Heart right ventricle (tissue), 16 donors: ENCODE data around the gene IL11RA. TPM values are rescaled to one million over a fixed set of nuclear protein-coding genes. Genes with fewer than 3 reads are reported as not detected.

Experiments used
- ATAC-seq, 8 donors: fragments of 200-7000 bp; cut with Tn5 transposase; one replicate each; pipeline ENCODE4 v1.9.1; 2020; ENCODE audit warnings: mild to moderate bottlenecking in 8 of 8, moderate library complexity in 8 of 8, moderate number of reproducible peaks in 1 of 8
- DNase-seq, 2 donors: peaks; one replicate each; pipeline ENCODE4 v3.0.0-alpha.2; 2020
- H3K27ac ChIP-seq, 10 donors: fragments of 200-600 bp; sonication (generic) in 2 of 10; one replicate each; pipeline versions ENCODE4 v1.5.0 to v1.8.0; 2020 to 2022; ENCODE audit warnings: mild to moderate bottlenecking in 3 of 10
- H3K27me3 ChIP-seq, 7 donors: fragments of 200-600 bp; one replicate each; pipeline ENCODE4 v1.8.0; 2021 to 2022; ENCODE audit warnings: mild to moderate bottlenecking in 2 of 7
- H3K36me3 ChIP-seq, 9 donors: fragments of 200-600 bp; sonication (generic) in 1 of 9; one replicate each; pipeline versions ENCODE4 v1.5.0 to v1.8.0; 2020 to 2022; ENCODE audit warnings: mild to moderate bottlenecking in 2 of 9
- H3K4me1 ChIP-seq, 9 donors: fragments of 200-600 bp; sonication (generic) in 1 of 9; one replicate each; pipeline versions ENCODE4 v1.5.0 to v1.8.0; 2020 to 2022; ENCODE audit warnings: mild to moderate bottlenecking in 4 of 9
- H3K4me3 ChIP-seq, 10 donors: fragments of 200-600 bp; sonication (generic) in 2 of 10; one replicate each; pipeline versions ENCODE4 v1.5.0 to v1.8.0; 2020 to 2022; ENCODE audit warnings: mild to moderate bottlenecking in 7 of 10, moderate library complexity in 2 of 10
- H3K9me3 ChIP-seq, 11 donors: fragments of 200-600 bp in 10 of 11; sonication (generic) in 2 of 11; one replicate each; pipeline versions ENCODE4 v1.5.0 to v1.8.0; 2013 to 2022; ENCODE audit warnings: mild to moderate bottlenecking in 2 of 11, control low read depth in 1 of 11, moderate library complexity in 1 of 11
- CTCF ChIP-seq, 9 donors: fragments of 200-600 bp; sonication (generic) in 2 of 9; IDR thresholded peaks; one replicate each; pipeline versions ENCODE4 v1.5.0 to v1.8.0; 2021 to 2022; ENCODE audit warnings: antibody characterized with exemption in 9 of 9, mild to moderate bottlenecking in 5 of 9, moderate library complexity in 1 of 9
- WGBS, 2 donors: extraction: QIAGEN DNeasy Blood & Tissue Kit; methylation state at CpG; one replicate each; pipeline ENCODE4 v1.1.7; 2013; ENCODE audit warnings: inconsistent platforms in 1 of 2; 5-methylcytosine and 5-hydroxymethylcytosine counted together
- intact Hi-C, 10 donors: fragments of 100-400 bp; cut with DNase I; formaldehyde crosslinking; loops; one replicate each; pipeline versions ENCODE4 v1.11.1 to v1.14.2; 2022
- polyA plus RNA-seq, 2 donors: library from polyadenylated mRNA; stranded (reverse); fragments of 200-250 nt; gene quantifications; one replicate each; pipeline ENCODE4 v1.2.3, GENCODE V29; 2013
- total RNA-seq, 10 donors: library from RNA; stranded (reverse); fragmentation: NEBNext Ultra II Directional in 3 of 10; extraction: Animal tissue kit (Norgen Biotek cat#: 25700) in 3 of 10; gene quantifications; one replicate each; pipeline versions ENCODE4 v1.2.1 to v1.2.4, GENCODE V29; 2021 to 2023
- donor health status: Arrhythmogenic right ventricular cardiomyopathy.
- donor health status: ischemic (EF 13 %, LVEDD 7.1; RV severe dilation, severe dysfunction).
- donor health status: healthy with polysubstance abuse.
- donor health status: DM: no; HTN: yes; CAD: no.
- donor health status: DM: no; HTN: no; CAD: no.
- donor health status: ischemic (EF 25% LVEDD 6.9; RV normal size, moderate dysfunction).
- donor health status: ischemic (EF 25% LVEDD 5.7; RV mildly dilated, moderate dysfunction).
- donor health status: healthy.
- donor health status: DM: yes; HTN: yes; CAD: no.
- donor health status: Ischemic cardiomyopathy.
- donor health status: ischemic (EF 35%, LVEDD 5.7; RV mildly dilated, moderate dysfunction).
- donor health status: nonischemic (EF 11% LVEDD 7.7; RV severe dilation, severe dysfunction).
- donor health status: DM: yes; HTN: yes; CAD: no.
- donor health status: PGD.
- donor health status: ischemic (EF 29% LVEDD 5.4; RV normal size, mild dysfunction).
- donor health status: nonischemic (EF 23%, LVEDD 6.1; RV moderate dilation, normal function).

IL11RA gene
- total and polyA plus RNA-seq, 12 donors = 26.9 to 53.7 (median 47.9) TPM

- ATAC-seq (no peak), DNase-seq (no peak)
- Histone ChIP-seq H3K9me3 (no peaks in the 10 kb centered on the region), H3K4me1 (peaks cover 0 to 43% (median 0%) of the 10 kb centered on the region in 9 donors), H3K4me3 (no peak overlapping the region), H3K27me3 (no peaks in the 10 kb centered on the region), H3K36me3 (no peaks in the 10 kb centered on the region), H3K27ac (no peak overlapping the region)
- no peak for TF ChIP-seq CTCF (IDR thresholded peaks at IDR 0.05)
- WGBS, 2 donors = 71 to 88% methylated on average over 4 of the region's 4 CpGs
- intact Hi-C loops = no loop called here
These were observed 37.1 kb downstream of the IL11RA start for GRCh38 chr9:34689116-34689470.

GRCh38 chr9:34689512-34689911 lies 37.5 kb downstream of the IL11RA start:
- Histone ChIP-seq H3K4me3 (no peak overlapping the region), H3K9me3 (no peaks in the 10 kb centered on the region), H3K27ac (no peak overlapping the region), H3K36me3 (no peaks in the 10 kb centered on the region), H3K27me3 (no peaks in the 10 kb centered on the region), H3K4me1 (peaks cover 0 to 43% (median 0%) of the 10 kb centered on the region in 9 donors)
- TF ChIP-seq CTCF (IDR thresholded peaks at IDR 0.05) = no peak
- DNase-seq = no peak
- ATAC-seq = no peak
- WGBS, 2 donors = 91 to 93% methylated on average over 8 of the region's 8 CpGs
- intact Hi-C loops = no loop called here

- H3K4me3 ChIP-seq = no peak within 1 kb of the TSS
- peak in 1 of 8 donors; percentile 25 for ATAC-seq
- intact Hi-C loops = no loop called here
- whole genome bisulfite sequencing, 2 donors = 71% methylated on average over 6 of the region's 6 CpGs
- no peak for DNase-seq
- no peak for TF ChIP-seq CTCF (IDR thresholded peaks at IDR 0.05)
- no peaks in the 10 kb centered on the region for H3K9me3 ChIP-seq
- no peak within 1 kb of the TSS for H3K27ac ChIP-seq
- H3K27me3 ChIP-seq = no peaks in the 10 kb centered on the region
- H3K36me3 ChIP-seq = no peaks in the 10 kb centered on the region
- peaks cover 0 to 34% (median 0%) of the 10 kb centered on the region in 9 donors for H3K4me1 ChIP-seq
These were observed 39.3 kb downstream of the IL11RA start, which contains the start of gene CCL19 for GRCh38 chr9:34690983-34691935. Gene CCL19 (minus strand): TSS chr9:34691276. CDS start chr9:34691139, 137 bp downstream.

- no peaks in the 10 kb centered on the region for H3K9me3 ChIP-seq
- no peak overlapping the region for H3K27ac ChIP-seq
- no peaks in the 10 kb centered on the region for H3K27me3 ChIP-seq
- no peak for DNase-seq
- no peak overlapping the region for H3K4me3 ChIP-seq
- TF ChIP-seq CTCF (IDR thresholded peaks at IDR 0.05) = no peak
- intact Hi-C loops = no loop called here
- no peak for ATAC-seq
- no peaks in the 10 kb centered on the region for H3K36me3 ChIP-seq
- 83 to 92% methylated on average over 5 of the region's 5 CpGs for WGBS, 2 donors
- peaks cover 0 to 28% (median 0%) of the 10 kb centered on the region in 9 donors for H3K4me1 ChIP-seq
These were observed 39.9 kb downstream of the IL11RA start for GRCh38 chr9:34691936-34692315.
